ENCODE results near the gene DOCK9. TPM values are rescaled to one million over a fixed set of nuclear protein-coding genes. Genes with fewer than 3 reads are reported as not detected.

The DOCK9 gene
- total RNA-seq, 1 donor from 2014 or later, result 45.9 TPM

DNA sequence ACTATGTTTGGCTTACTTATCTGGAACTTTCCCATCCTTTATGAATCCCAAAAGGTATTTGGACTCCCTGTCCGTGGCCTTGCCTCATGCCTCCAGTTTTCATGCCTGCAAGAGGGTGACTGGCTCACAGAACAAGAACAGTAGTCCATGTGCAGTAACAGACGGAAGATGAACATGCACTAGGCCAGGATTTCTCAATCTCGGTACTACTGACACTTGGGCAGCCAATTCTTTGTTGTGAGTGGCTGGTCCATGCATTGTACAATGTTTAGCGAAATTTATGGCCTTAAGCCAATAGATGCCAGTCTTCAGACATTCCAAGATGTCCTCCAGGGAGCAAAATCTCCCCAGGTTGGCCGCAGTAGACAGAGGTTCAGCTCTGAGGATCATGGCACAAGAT lies 61.9 kb downstream of the DOCK9 start:
- no peak overlapping the region for H3K27ac Mint-ChIP-seq (ENCODE audit: unreplicated experiment)
- H3K9me3 Mint-ChIP-seq (ENCODE audit: low read depth), result no peaks in the 10 kb centered on the region
- no peak for DNase-seq (ENCODE audit: low spot score)
- H3K4me3 Mint-ChIP-seq (ENCODE audit: unreplicated experiment), result no peak overlapping the region
- TF ChIP-seq, protein P1, sequence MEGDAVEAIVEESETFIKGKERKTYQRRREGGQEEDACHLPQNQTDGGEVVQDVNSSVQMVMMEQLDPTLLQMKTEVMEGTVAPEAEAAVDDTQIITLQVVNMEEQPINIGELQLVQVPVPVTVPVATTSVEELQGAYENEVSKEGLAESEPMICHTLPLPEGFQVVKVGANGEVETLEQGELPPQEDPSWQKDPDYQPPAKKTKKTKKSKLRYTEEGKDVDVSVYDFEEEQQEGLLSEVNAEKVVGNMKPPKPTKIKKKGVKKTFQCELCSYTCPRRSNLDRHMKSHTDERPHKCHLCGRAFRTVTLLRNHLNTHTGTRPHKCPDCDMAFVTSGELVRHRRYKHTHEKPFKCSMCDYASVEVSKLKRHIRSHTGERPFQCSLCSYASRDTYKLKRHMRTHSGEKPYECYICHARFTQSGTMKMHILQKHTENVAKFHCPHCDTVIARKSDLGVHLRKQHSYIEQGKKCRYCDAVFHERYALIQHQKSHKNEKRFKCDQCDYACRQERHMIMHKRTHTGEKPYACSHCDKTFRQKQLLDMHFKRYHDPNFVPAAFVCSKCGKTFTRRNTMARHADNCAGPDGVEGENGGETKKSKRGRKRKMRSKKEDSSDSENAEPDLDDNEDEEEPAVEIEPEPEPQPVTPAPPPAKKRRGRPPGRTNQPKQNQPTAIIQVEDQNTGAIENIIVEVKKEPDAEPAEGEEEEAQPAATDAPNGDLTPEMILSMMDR (IDR thresholded peaks at IDR 0.05), result no peak
- peaks cover 2% of the 10 kb centered on the region for H3K4me1 Mint-ChIP-seq (ENCODE audit: low read depth)
- H3K36me3 Mint-ChIP-seq (ENCODE audit: low read depth), result peaks cover 3% of the 10 kb centered on the region
- H3K27me3 Mint-ChIP-seq (ENCODE audit: low read depth), result no peaks in the 10 kb centered on the region

DNA sequence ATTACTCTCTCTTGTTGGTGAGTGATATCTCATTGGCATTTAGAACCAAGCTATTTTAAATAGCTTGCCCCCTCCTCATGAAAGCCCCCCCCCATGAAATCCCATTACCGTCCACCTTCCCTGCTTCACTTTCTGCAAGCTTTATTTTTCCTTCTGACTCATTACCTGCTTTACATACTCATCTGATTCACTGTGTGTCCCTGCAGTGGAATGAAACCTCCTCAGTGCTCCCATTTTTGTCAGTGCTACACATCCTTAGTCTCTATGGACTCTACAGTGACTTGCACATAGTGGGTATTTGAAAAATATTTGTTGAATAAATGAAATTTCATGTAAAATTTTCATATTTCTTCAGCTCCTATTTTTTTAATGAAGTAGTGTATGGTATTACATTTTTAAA lies 62.3 kb downstream of the DOCK9 start:
- DNase-seq (ENCODE audit: low spot score), result no peak
- no peaks in the 10 kb centered on the region for H3K9me3 Mint-ChIP-seq (ENCODE audit: low read depth)
- H3K4me1 Mint-ChIP-seq (ENCODE audit: low read depth), result peaks cover 6% of the 10 kb centered on the region
- TF ChIP-seq, protein P1 (IDR thresholded peaks at IDR 0.05), result no peak
- H3K36me3 Mint-ChIP-seq (ENCODE audit: low read depth), result peaks cover 3% of the 10 kb centered on the region
- no peak overlapping the region for H3K4me3 Mint-ChIP-seq (ENCODE audit: unreplicated experiment)
- no peaks in the 10 kb centered on the region for H3K27me3 Mint-ChIP-seq (ENCODE audit: low read depth)
- no peak overlapping the region for H3K27ac Mint-ChIP-seq (ENCODE audit: unreplicated experiment)

DNA sequence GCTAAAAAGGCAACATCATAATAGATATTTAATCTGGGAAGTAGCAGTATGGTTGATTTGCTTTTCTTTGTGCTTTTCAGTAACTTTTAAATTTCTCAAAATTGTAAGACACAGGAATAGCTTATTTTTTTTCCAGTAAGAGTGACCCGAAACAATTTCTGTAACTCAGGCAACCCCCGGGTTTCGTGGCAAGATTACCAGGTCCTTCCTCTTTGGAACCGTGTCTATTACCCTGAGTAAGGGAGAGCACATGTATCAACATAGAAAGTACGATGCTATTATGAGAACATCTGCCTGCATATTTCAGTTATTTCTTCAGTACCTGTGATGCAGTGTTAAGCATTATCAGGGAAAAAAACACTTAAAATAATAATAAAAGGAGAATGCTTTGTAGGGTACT lies 64.1 kb downstream of the DOCK9 start:
- no peak overlapping the region for H3K4me3 Mint-ChIP-seq (ENCODE audit: unreplicated experiment)
- H3K27me3 Mint-ChIP-seq (ENCODE audit: low read depth), result no peaks in the 10 kb centered on the region
- no peak for DNase-seq (ENCODE audit: low spot score)
- H3K4me1 Mint-ChIP-seq (ENCODE audit: low read depth), result peaks cover 14% of the 10 kb centered on the region
- H3K36me3 Mint-ChIP-seq (ENCODE audit: low read depth), result peaks cover 3% of the 10 kb centered on the region
- H3K27ac Mint-ChIP-seq (ENCODE audit: unreplicated experiment), result no peak overlapping the region
- H3K9me3 Mint-ChIP-seq (ENCODE audit: low read depth), result no peaks in the 10 kb centered on the region
- TF ChIP-seq, protein P1 (IDR thresholded peaks at IDR 0.05), result no peak

DNA sequence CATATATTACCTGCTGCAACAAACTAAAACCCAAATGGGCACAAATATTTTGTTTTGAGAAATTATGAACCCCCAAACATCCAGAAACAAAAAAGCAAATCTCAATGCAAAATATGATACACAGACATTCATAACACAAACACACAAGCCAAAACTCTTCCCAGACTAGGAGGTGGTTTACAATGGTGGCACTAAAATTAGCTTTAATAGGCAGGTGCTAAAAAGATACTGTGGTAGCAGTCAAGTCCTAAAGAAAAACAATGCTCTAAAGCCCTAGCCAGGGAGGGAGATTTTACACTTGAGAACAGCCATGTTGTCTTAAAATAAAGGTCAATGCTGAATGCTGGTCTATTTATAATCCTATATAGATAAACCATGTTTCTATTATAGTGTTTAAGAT lies 65.0 kb downstream of the DOCK9 start:
- Mint-ChIP-seq H3K4me3 (ENCODE audit: unreplicated experiment) (no peak overlapping the region), H3K4me1 (ENCODE audit: low read depth) (peaks cover 14% of the 10 kb centered on the region), H3K27me3 (ENCODE audit: low read depth) (no peaks in the 10 kb centered on the region), H3K27ac (ENCODE audit: unreplicated experiment) (no peak overlapping the region), H3K36me3 (ENCODE audit: low read depth) (no peaks in the 10 kb centered on the region), H3K9me3 (ENCODE audit: low read depth) (no peaks in the 10 kb centered on the region)
- no peak for DNase-seq (ENCODE audit: low spot score)
- TF ChIP-seq, protein P1 (IDR thresholded peaks at IDR 0.05), result no peak

DNA sequence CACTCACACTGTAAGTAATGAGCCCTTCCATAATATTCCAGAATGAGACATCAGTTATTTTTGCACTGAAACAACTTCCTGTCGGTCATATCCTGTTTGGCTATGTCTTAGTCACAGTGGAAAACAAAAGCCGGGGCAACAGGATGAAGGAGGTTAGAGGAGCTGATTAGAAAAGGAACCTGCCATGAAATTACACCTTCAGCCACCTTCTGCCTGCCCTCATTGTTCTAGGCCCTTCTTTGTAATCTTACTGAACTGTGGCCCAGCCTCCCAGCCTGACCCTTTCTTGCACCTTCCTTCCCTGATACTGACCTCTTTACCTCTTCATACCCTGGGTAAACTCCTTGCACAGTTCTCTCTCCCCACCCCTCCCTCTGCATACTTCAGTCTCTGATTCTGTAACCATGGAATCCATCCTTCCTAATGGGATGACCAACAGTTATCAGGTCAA lies 67.3 kb downstream of the DOCK9 start:
- peak overlapping the region; percentile 79 for H3K27ac Mint-ChIP-seq (ENCODE audit: unreplicated experiment)
- no peak for DNase-seq (ENCODE audit: low spot score)
- no peaks in the 10 kb centered on the region for H3K9me3 Mint-ChIP-seq (ENCODE audit: low read depth)
- TF ChIP-seq, protein P1 (IDR thresholded peaks at IDR 0.05), result no peak
- H3K4me1 Mint-ChIP-seq (ENCODE audit: low read depth), result peaks cover 14% of the 10 kb centered on the region
- H3K36me3 Mint-ChIP-seq (ENCODE audit: low read depth), result peaks cover 3% of the 10 kb centered on the region
- H3K4me3 Mint-ChIP-seq (ENCODE audit: unreplicated experiment), result no peak overlapping the region
- H3K27me3 Mint-ChIP-seq (ENCODE audit: low read depth), result no peaks in the 10 kb centered on the region
